ENCODE measurements around the gene XPO4. TPM values are rescaled to one million over a fixed set of nuclear protein-coding genes. Genes with fewer than 3 reads are reported as not detected.
"Not testable (repeated sequence)": the region's sequence is repeated elsewhere in the genome, so short reads cannot be mapped to it uniquely, and the experiment has no call there.

Gene XPO4
- total RNA-seq, 1 donor from 2014 or later = 21.2 TPM

GRCh38 chr13:20938302-20938701 is 35.8 kb upstream of the XPO4 start:
- no peak for DNase-seq (ENCODE audit: low read depth)
- TF ChIP-seq CTCF (IDR thresholded peaks at IDR 0.05; ENCODE audit: insufficient read depth, low read length, poor library complexity, severe bottlenecking) = no peak

GRCh38 chr13:20927596-20928257 is 25.2 kb upstream of the XPO4 start:
- H3K27me3 ChIP-seq (ENCODE audit: control insufficient read depth, insufficient read depth, low read length) = no peaks in the 10 kb centered on the region
- no peaks in the 10 kb centered on the region for H3K36me3 ChIP-seq (ENCODE audit: control insufficient read depth, insufficient read depth, low read length)
- no peak overlapping the region for H3K4me3 ChIP-seq (ENCODE audit: low read depth, low read length)
- DNase-seq (ENCODE audit: low read depth) = no peak
- no peak for TF ChIP-seq CTCF (IDR thresholded peaks at IDR 0.05; ENCODE audit: insufficient read depth, low read length, poor library complexity, severe bottlenecking)

More at GRCh38 chr13:20938302-20938701, 35.8 kb upstream of the XPO4 start:
- no peaks in the 10 kb centered on the region for H3K36me3 ChIP-seq (ENCODE audit: control insufficient read depth, insufficient read depth, low read length)
- H3K4me3 ChIP-seq (ENCODE audit: low read depth, low read length) = no peak overlapping the region
- H3K27me3 ChIP-seq (ENCODE audit: control insufficient read depth, insufficient read depth, low read length) = no peaks in the 10 kb centered on the region

- not testable (repeated sequence) for H3K4me3 ChIP-seq (ENCODE audit: low read depth, low read length); H3K27me3 ChIP-seq (ENCODE audit: control insufficient read depth, insufficient read depth, low read length); H3K36me3 ChIP-seq (ENCODE audit: control insufficient read depth, insufficient read depth, low read length); DNase-seq (ENCODE audit: low read depth)
These were observed 22.8 kb upstream of the XPO4 start for GRCh38 chr13:20925395-20925790.

GRCh38 chr13:20924758-20925394 is 22.3 kb upstream of the XPO4 start:
- peak; percentile 84 for TF ChIP-seq CTCF (IDR thresholded peaks at IDR 0.05; ENCODE audit: insufficient read depth, low read length, poor library complexity, severe bottlenecking)
- DNase-seq (ENCODE audit: low read depth) = peak; percentile 67
- no peaks in the 10 kb centered on the region for H3K27me3 ChIP-seq (ENCODE audit: control insufficient read depth, insufficient read depth, low read length)
- H3K4me3 ChIP-seq (ENCODE audit: low read depth, low read length) = no peak overlapping the region
- no peaks in the 10 kb centered on the region for H3K36me3 ChIP-seq (ENCODE audit: control insufficient read depth, insufficient read depth, low read length)

- TF ChIP-seq CTCF (IDR thresholded peaks at IDR 0.05; ENCODE audit: insufficient read depth, low read length, poor library complexity, severe bottlenecking) = no peak
- Histone ChIP-seq H3K4me3 (ENCODE audit: low read depth, low read length) (no peak overlapping the region), H3K36me3 (ENCODE audit: control insufficient read depth, insufficient read depth, low read length) (no peaks in the 10 kb centered on the region), H3K27me3 (ENCODE audit: control insufficient read depth, insufficient read depth, low read length) (no peaks in the 10 kb centered on the region)
- DNase-seq (ENCODE audit: low read depth) = no peak
These were observed 20.7 kb upstream of the XPO4 start for GRCh38 chr13:20923272-20923671.

GRCh38 chr13:20921572-20921971 is 19.0 kb upstream of the XPO4 start:
- Histone ChIP-seq H3K36me3 (ENCODE audit: control insufficient read depth, insufficient read depth, low read length) (no peaks in the 10 kb centered on the region), H3K27me3 (ENCODE audit: control insufficient read depth, insufficient read depth, low read length) (no peaks in the 10 kb centered on the region), H3K4me3 (ENCODE audit: low read depth, low read length) (no peak overlapping the region)
- no peak for TF ChIP-seq CTCF (IDR thresholded peaks at IDR 0.05; ENCODE audit: insufficient read depth, low read length, poor library complexity, severe bottlenecking)
- no peak for DNase-seq (ENCODE audit: low read depth)

- not testable (repeated sequence) for H3K36me3 ChIP-seq (ENCODE audit: control insufficient read depth, insufficient read depth, low read length); DNase-seq (ENCODE audit: low read depth); H3K27me3 ChIP-seq (ENCODE audit: control insufficient read depth, insufficient read depth, low read length); H3K4me3 ChIP-seq (ENCODE audit: low read depth, low read length)
These were observed 13.1 kb upstream of the XPO4 start for GRCh38 chr13:20915676-20916075.
